Uterus (tissue), 4 donors: ENCODE measurements around the gene MYO1D. TPM values are rescaled to one million over a fixed set of nuclear protein-coding genes. Genes with fewer than 3 reads are reported as not detected.

ENCODE experiments used
- DNase-seq, 2 donors: peaks; one replicate each; pipeline ENCODE4 v3.0.0-alpha.2; 2019 to 2020
- H3K27ac ChIP-seq, 2 donors: fragments of 200-600 bp; sonication (generic); 1 replicate in 1 of 2; 2 replicates in 1 of 2; pipeline ENCODE4 v1.5.1; 2016 to 2018
- H3K27me3 ChIP-seq, 2 donors: fragments of 200-600 bp; sonication (generic); one replicate each; pipeline ENCODE4 v1.5.1; 2018 to 2019; ENCODE audit warnings: control low read depth in 1 of 2
- H3K36me3 ChIP-seq, 2 donors: fragments of 200-600 bp; sonication (generic); one replicate each; pipeline ENCODE4 v1.5.1; 2019; ENCODE audit warnings: control low read depth in 1 of 2
- H3K4me1 ChIP-seq, 2 donors: fragments of 200-600 bp; sonication (generic); one replicate each; pipeline ENCODE4 v1.5.1; 2018 to 2019; ENCODE audit warnings: control low read depth in 1 of 2
- H3K4me3 ChIP-seq, 2 donors: fragments of 200-600 bp; sonication (generic); 1 replicate in 1 of 2; 2 replicates in 1 of 2; pipeline ENCODE4 v1.5.1; 2018 to 2019; ENCODE audit warnings: mild to moderate bottlenecking in 1 of 2
- H3K9me3 ChIP-seq, 2 donors: fragments of 200-600 bp; sonication (generic); one replicate each; pipeline ENCODE4 v1.5.1; 2019; ENCODE audit warnings: control low read depth in 1 of 2
- POLR2A ChIP-seq, 2 donors: fragments of 450-650 bp; IDR thresholded peaks; one replicate each; pipeline ENCODE4 v1.6.1; 2016; ENCODE audit warnings: antibody characterized with exemption in 2 of 2, mild to moderate bottlenecking in 1 of 2, moderate library complexity in 1 of 2
- intact Hi-C: fragments of 100-400 bp; cut with DNase I; formaldehyde crosslinking; loops from one replicate; pipeline ENCODE4 v1.15.1; 2023; ENCODE audit warnings: low total_unique reads
- total RNA-seq, 4 donors: library from RNA; depleted of rRNA in 3 of 4; stranded (reverse); fragments of >200 nt in 3 of 4; gene quantifications; one replicate each; pipeline versions ENCODE4 v1.1.0 to v1.2.4, GENCODE V29; 2014 to 2023
- TF ChIP-seq, protein P1 (sequence below), 4 experiments: fragments of 200-600 bp in 2 of 4; fragments of 450-650 bp in 2 of 4; sonication (generic) in 2 of 4; IDR thresholded peaks; one replicate each; pipeline ENCODE4 v1.5.1; 2016 to 2019; ENCODE audit warnings: antibody characterized with exemption in 4 of 4, mild to moderate bottlenecking in 2 of 4, moderate library complexity in 1 of 4
- donor health status: DM: yes; HTN: yes; CAD: no.

MYO1D gene
- total RNA-seq, 4 donors from 2014 or later = 20.4 to 55.2 (median 30.6) TPM

DNA sequence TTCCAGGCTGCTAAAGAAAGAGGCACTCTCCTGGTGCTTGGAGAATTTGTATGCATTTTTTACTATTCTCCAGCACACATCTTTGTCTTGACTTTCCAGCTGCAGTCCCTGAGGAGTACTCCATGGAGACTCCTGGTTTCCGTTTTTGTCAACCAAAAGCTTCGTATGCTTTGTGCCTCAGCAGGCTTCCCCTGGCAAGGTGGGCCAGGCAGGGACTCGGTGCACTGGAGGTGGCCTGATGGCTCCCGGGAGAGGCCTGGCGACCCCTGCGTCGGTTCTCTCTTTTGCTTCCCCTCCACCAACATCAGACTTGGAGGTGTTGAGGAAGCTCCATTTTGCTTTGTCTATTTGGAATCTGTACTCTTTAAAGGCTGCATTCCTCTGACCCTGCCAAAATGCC is 366.5 kb downstream of the MYO1D start:
- no peak overlapping the region for H3K27ac ChIP-seq
- H3K4me3 ChIP-seq = no peak overlapping the region
- intact Hi-C loops = no loop called here
- no peaks in the 10 kb centered on the region for H3K36me3 ChIP-seq
- DNase-seq = no peak
- H3K9me3 ChIP-seq = no peaks in the 10 kb centered on the region
- no peaks in the 10 kb centered on the region for H3K27me3 ChIP-seq
- TF ChIP-seq POLR2A (IDR thresholded peaks at IDR 0.05) = no peak
- TF ChIP-seq, protein P1, sequence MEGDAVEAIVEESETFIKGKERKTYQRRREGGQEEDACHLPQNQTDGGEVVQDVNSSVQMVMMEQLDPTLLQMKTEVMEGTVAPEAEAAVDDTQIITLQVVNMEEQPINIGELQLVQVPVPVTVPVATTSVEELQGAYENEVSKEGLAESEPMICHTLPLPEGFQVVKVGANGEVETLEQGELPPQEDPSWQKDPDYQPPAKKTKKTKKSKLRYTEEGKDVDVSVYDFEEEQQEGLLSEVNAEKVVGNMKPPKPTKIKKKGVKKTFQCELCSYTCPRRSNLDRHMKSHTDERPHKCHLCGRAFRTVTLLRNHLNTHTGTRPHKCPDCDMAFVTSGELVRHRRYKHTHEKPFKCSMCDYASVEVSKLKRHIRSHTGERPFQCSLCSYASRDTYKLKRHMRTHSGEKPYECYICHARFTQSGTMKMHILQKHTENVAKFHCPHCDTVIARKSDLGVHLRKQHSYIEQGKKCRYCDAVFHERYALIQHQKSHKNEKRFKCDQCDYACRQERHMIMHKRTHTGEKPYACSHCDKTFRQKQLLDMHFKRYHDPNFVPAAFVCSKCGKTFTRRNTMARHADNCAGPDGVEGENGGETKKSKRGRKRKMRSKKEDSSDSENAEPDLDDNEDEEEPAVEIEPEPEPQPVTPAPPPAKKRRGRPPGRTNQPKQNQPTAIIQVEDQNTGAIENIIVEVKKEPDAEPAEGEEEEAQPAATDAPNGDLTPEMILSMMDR (IDR thresholded peaks at IDR 0.05) = no peak
- H3K4me1 ChIP-seq = no peaks in the 10 kb centered on the region

DNA sequence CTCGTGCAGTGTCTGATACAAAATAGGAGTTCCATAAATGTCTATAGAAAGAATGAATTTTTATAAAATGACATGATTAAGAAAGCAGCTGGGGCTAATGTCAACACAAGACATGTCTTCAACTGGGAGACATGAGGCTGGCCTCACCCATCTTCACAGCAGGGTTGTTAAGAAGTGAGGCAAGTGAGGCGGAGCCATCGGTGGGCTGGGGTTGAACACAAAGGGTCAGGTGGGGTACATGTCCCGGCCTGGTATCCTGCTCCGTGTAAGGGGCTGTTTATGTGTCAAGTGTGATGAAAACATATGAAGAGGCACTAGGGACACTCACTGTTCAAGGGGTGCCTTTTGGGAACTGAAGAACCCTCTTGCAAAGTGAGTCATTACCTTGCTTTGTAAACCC is 368.0 kb downstream of the MYO1D start:
- Histone ChIP-seq H3K4me1 (no peaks in the 10 kb centered on the region), H3K4me3 (no peak overlapping the region), H3K27me3 (no peaks in the 10 kb centered on the region), H3K9me3 (no peaks in the 10 kb centered on the region), H3K36me3 (no peaks in the 10 kb centered on the region), H3K27ac (no peak overlapping the region)
- DNase-seq = no peak
- intact Hi-C loops = no loop called here
- TF ChIP-seq, protein P1 (IDR thresholded peaks at IDR 0.05) = no peak
- no peak for TF ChIP-seq POLR2A (IDR thresholded peaks at IDR 0.05)

DNA sequence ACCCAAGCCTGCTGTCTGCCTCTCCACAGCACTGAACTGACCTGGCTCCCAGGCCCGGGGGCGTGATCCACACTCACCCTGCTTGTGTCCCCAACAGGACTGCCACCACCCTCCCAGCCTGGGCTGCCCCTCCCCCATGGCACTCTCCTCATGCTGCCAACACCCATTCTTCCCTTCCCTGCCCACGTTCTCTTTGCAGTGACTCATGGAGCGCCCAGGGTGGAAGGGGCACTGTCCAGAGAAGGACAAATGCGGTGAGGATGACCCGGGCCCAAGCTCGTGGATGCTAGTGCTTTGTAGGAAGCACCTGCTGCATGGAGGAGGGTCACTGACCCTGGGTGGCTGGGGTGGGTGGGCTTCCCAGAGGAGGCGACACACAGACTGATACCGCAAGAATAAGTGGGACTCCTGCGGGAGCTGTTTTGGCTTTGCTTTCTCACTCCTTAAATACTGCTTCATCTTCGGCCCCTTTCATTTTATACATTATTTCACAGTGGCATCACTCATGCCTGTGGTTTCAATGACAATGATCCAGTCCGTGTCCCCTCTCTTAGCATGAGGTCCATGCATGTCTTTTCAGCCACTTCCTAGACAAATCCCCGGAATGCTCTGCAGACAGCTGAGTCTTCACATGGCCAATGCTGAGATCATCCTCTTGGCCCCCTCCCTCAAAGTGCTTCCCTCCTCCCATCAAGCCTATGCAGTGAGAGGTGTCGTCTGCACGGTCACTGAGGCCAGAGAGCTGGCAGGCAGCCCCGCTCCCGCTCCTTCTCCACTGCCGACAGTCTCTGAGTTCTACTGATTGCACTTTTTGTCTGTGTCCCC is 372.5 kb downstream of the MYO1D start:
- TF ChIP-seq, protein P1 (IDR thresholded peaks at IDR 0.05) = no peak
- TF ChIP-seq POLR2A (IDR thresholded peaks at IDR 0.05) = no peak
- Histone ChIP-seq H3K27me3 (no peaks in the 10 kb centered on the region), H3K4me3 (no peak overlapping the region), H3K27ac (no peak overlapping the region), H3K4me1 (no peaks in the 10 kb centered on the region), H3K36me3 (no peaks in the 10 kb centered on the region), H3K9me3 (no peaks in the 10 kb centered on the region)
- intact Hi-C loops = no loop called here
- DNase-seq = no peak

DNA sequence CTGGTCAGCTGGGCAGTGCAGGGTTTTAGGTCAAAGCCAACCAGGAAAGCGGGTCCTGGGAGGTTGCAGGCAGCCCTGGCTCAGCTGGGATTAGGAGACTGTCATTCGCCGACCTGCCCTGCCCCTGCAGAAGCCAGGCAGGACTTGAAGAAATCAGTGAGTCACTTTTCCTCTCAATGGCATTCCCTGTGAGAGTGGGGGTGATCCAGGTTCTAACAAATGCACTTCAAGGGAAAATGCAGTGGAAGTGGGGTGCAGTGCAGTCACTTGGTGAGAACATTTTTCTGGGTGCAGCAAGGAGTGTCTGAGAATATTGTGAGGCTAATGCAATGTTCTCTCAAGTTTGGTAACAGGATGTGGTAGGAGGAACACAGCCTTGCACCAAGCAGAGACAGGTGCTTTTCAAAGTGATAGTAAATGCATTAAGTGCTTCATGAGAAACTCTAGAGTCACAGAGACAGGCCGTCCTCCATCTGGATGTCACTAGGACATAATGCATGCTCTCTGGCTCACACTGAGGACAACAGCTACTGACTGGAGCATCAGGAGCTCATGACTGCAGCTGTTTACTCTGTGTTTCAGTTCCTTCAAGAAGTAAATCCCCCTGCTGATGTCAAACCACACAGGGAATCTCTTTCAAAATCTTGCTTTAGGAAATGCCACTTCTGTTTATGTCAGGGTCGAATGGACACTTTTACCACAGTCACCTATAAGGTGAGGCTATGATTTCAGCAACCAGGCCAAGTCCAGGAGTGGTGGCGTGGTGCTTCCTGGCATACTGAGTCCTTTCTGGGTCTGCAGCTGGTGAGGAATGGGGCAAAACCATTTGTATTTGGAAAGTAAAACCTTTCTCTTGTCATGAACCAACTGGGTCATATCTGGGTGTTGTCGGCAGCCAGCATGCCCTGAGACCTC is 373.4 kb downstream of the MYO1D start:
- Histone ChIP-seq H3K4me1 (no peaks in the 10 kb centered on the region), H3K27me3 (no peaks in the 10 kb centered on the region), H3K9me3 (no peaks in the 10 kb centered on the region), H3K4me3 (no peak overlapping the region), H3K27ac (no peak overlapping the region), H3K36me3 (no peaks in the 10 kb centered on the region)
- intact Hi-C loops = no loop called here
- TF ChIP-seq POLR2A (IDR thresholded peaks at IDR 0.05) = no peak
- TF ChIP-seq, protein P1 (IDR thresholded peaks at IDR 0.05) = no peak
- DNase-seq = no peak

DNA sequence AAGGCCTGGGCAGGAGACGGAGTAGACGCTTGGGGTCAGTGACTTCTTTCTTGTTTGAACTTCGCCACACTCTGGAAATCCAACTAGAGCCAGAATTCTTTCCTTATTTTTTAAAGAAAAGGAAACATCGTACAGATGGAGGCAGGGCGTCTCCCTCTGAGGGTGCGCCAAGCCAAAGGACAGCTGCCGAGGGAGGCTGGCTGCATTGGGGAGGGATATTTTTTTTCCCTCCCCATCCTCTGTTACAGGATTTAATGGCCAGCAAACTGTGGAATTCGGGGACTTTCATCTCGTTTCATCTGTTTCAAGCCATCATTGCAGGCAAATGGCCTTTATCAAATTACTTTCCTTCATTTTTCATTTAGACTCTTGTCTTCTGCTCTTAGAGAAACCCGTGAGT is 374.2 kb downstream of the MYO1D start:
- DNase-seq = no peak
- intact Hi-C loops = no loop called here
- Histone ChIP-seq H3K27me3 (no peaks in the 10 kb centered on the region), H3K36me3 (no peaks in the 10 kb centered on the region), H3K9me3 (no peaks in the 10 kb centered on the region), H3K4me1 (no peaks in the 10 kb centered on the region), H3K4me3 (no peak overlapping the region), H3K27ac (no peak overlapping the region)
- TF ChIP-seq, protein P1 (IDR thresholded peaks at IDR 0.05) = no peak
- TF ChIP-seq POLR2A (IDR thresholded peaks at IDR 0.05) = no peak
